Thymus (tissue), 14 donors: ENCODE data around the gene RENBP. TPM values are rescaled to one million over a fixed set of nuclear protein-coding genes. Genes with fewer than 3 reads are reported as not detected.

Experiments
- DNase-seq, 9 donors: peaks; one replicate each; pipeline ENCODE4 v3.0.0-alpha.2; 2013; ENCODE audit warnings: low spot score in 9 of 9, low read depth in 6 of 9, missing footprints in 1 of 9
- H3K27ac ChIP-seq, 2 donors: one replicate each; pipeline ENCODE4 v1.5.1; 2013; ENCODE audit warnings: control low read depth in 1 of 2, low read depth in 1 of 2, low read length in 1 of 2, mild to moderate bottlenecking in 1 of 2, moderate library complexity in 1 of 2
- H3K27me3 ChIP-seq, 2 donors: one replicate each; pipeline ENCODE4 v1.5.1; 2013; ENCODE audit warnings: low read length in 1 of 2; ENCODE audit not compliant: control insufficient read depth in 2 of 2, insufficient read depth in 1 of 2
- H3K36me3 ChIP-seq, 2 donors: one replicate each; pipeline ENCODE4 v1.5.1; 2013; ENCODE audit warnings: low read length in 1 of 2, mild to moderate bottlenecking in 1 of 2, moderate library complexity in 1 of 2; ENCODE audit not compliant: control insufficient read depth in 2 of 2, insufficient read depth in 2 of 2
- H3K4me1 ChIP-seq, 2 donors: one replicate each; pipeline ENCODE4 v1.5.1; 2013; ENCODE audit warnings: low read length in 2 of 2; ENCODE audit not compliant: control insufficient read depth in 2 of 2, insufficient read depth in 2 of 2
- H3K4me3 ChIP-seq, 2 donors: one replicate each; pipeline ENCODE4 v1.5.1; 2013; ENCODE audit warnings: low read length in 2 of 2, control low read depth in 1 of 2, mild to moderate bottlenecking in 1 of 2
- H3K9me3 ChIP-seq, 2 donors: one replicate each; pipeline ENCODE4 v1.5.1; 2013; ENCODE audit warnings: low read length in 1 of 2, mild to moderate bottlenecking in 1 of 2; ENCODE audit not compliant: control insufficient read depth in 2 of 2, insufficient read depth in 1 of 2
- WGBS: extraction: QIAGEN DNeasy Blood & Tissue Kit; methylation state at CpG from one replicate; pipeline ENCODE4 v1.1.7; 2013; 5-methylcytosine and 5-hydroxymethylcytosine counted together
- long read RNA-seq, 10 donors: transcript quantifications; one replicate each; lab custom pipeline, GENCODE V29; 2026
- polyA plus RNA-seq: library from polyadenylated mRNA; stranded (reverse); fragments of 200-250 nt; gene quantifications from one replicate; pipeline ENCODE4 v1.2.3, GENCODE V29; 2013
- total RNA-seq: library from RNA; stranded (reverse); fragments of 120-200 nt; gene quantifications from one replicate; pipeline ENCODE4 v1.2.4, GENCODE V29; 2013
- donor health status: healthy.

The RENBP gene
- 9.3 TPM for total RNA-seq
- 18.3 TPM for polyA plus RNA-seq
- long read RNA-seq, donor 1: 0 reads
- long read RNA-seq, donor 2, transcript RENBP-202 (11 exons, 1,388 nt): major isoform, 10 of 10 reads
- long read RNA-seq, donor 2, partial matches to known transcripts: 0 of 10 reads
- long read RNA-seq, donor 2, other reads (novel, unspliced or antisense): 0 of 10 reads
- long read RNA-seq, donor 3: 0 reads
- long read RNA-seq, donor 4, partial matches to known transcripts: 0 of 1 reads
- long read RNA-seq, donor 4, other reads (novel, unspliced or antisense): 0 of 1 reads
- long read RNA-seq, donor 5, partial matches to known transcripts: 0 of 4 reads
- long read RNA-seq, donor 5, other reads (novel, unspliced or antisense): 0 of 4 reads
- long read RNA-seq, donor 6, partial matches to known transcripts: 0 of 2 reads
- long read RNA-seq, donor 6, other reads (novel, unspliced or antisense): 0 of 2 reads
- long read RNA-seq, donor 7, partial matches to known transcripts: 0 of 1 reads
- long read RNA-seq, donor 7, other reads (novel, unspliced or antisense): 0 of 1 reads
- long read RNA-seq, donor 8, partial matches to known transcripts: 0 of 1 reads
- long read RNA-seq, donor 8, other reads (novel, unspliced or antisense): 0 of 1 reads
- long read RNA-seq, donor 9, partial matches to known transcripts: 0 of 2 reads
- long read RNA-seq, donor 9, other reads (novel, unspliced or antisense): 0 of 2 reads
- long read RNA-seq, donor 10, partial matches to known transcripts: 0 of 4 reads
- long read RNA-seq, donor 10, other reads (novel, unspliced or antisense): 0 of 4 reads

GRCh38 chrX:153944140-153944799 is at the start of gene RENBP:
Gene RENBP, minus strand, starts transcription at chrX:153944643. Its CDS starts 33 bp downstream, at chrX:153944610.
- 22% methylated on average over 30 of the region's 31 CpGs for WGBS
- Histone ChIP-seq H3K9me3 (no peaks in the 10 kb centered on the region), H3K27ac (no peak within 1 kb of the TSS), H3K4me1 (peaks cover 12 to 52% of the 10 kb centered on the region in 2 donors), H3K4me3 (peak within 1 kb of the TSS; percentile 50 to 52), H3K36me3 (peaks cover 9 to 16% of the 10 kb centered on the region in 2 donors), H3K27me3 (peaks cover 0 to 33% of the 10 kb centered on the region in 2 donors)
- DNase-seq: peak in 3 of 9 donors; percentile 52 to 72 (median 59)

- H3K4me1 ChIP-seq: peaks cover 2 to 12% of the 10 kb centered on the region in 2 donors
- no peaks in the 10 kb centered on the region for H3K36me3 ChIP-seq
- no peak overlapping the region for H3K4me3 ChIP-seq
- DNase-seq: no peak
- H3K27me3 ChIP-seq: peaks cover 0 to 16% of the 10 kb centered on the region in 2 donors
- H3K9me3 ChIP-seq: no peaks in the 10 kb centered on the region
- 95% methylated on average over 10 of the region's 10 CpGs for WGBS
- H3K27ac ChIP-seq: no peak overlapping the region
These were observed 49.5 kb upstream of the RENBP start for GRCh38 chrX:153993978-153994377.

GRCh38 chrX:153993079-153993478 is 48.6 kb upstream of the RENBP start:
- H3K36me3 ChIP-seq: no peaks in the 10 kb centered on the region
- no peaks in the 10 kb centered on the region for H3K9me3 ChIP-seq
- H3K27ac ChIP-seq: no peak overlapping the region
- 98% methylated on average over 12 of the region's 12 CpGs for WGBS
- no peak overlapping the region for H3K4me3 ChIP-seq
- peaks cover 2 to 20% of the 10 kb centered on the region in 2 donors for H3K4me1 ChIP-seq
- peaks cover 0 to 16% of the 10 kb centered on the region in 2 donors for H3K27me3 ChIP-seq
- DNase-seq: no peak

DNA sequence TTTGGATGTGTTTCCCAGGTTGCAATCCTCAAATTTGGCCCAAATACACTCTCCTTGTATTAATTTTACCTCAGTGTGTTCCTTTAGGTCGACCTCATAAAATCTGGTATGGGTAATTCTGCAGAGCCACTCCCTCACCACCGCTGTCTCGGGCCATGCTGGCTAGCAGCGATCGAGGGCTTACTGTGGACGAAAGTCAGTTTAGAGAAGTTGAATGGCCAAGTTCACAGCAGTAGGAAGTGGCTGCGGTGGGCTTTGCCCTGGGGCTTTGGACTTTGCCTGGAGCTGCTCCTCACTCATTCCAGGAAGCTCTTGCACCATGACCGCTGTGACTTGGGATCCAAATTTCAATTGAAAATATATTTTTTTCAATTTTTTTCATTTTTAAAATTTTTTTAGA is 47.7 kb upstream of the RENBP start:
- H3K4me3 ChIP-seq: no peak overlapping the region
- H3K27me3 ChIP-seq: peaks cover 0 to 15% of the 10 kb centered on the region in 2 donors
- no peak for DNase-seq
- 92% methylated on average over 8 of the region's 8 CpGs for WGBS
- no peaks in the 10 kb centered on the region for H3K9me3 ChIP-seq
- H3K36me3 ChIP-seq: no peaks in the 10 kb centered on the region
- peaks cover 2 to 27% of the 10 kb centered on the region in 2 donors for H3K4me1 ChIP-seq
- no peak overlapping the region for H3K27ac ChIP-seq

- WGBS: 98% methylated on average over 3 of the region's 3 CpGs
These were observed 46.7 kb upstream of the RENBP start for GRCh38 chrX:153991013-153991580.

DNA sequence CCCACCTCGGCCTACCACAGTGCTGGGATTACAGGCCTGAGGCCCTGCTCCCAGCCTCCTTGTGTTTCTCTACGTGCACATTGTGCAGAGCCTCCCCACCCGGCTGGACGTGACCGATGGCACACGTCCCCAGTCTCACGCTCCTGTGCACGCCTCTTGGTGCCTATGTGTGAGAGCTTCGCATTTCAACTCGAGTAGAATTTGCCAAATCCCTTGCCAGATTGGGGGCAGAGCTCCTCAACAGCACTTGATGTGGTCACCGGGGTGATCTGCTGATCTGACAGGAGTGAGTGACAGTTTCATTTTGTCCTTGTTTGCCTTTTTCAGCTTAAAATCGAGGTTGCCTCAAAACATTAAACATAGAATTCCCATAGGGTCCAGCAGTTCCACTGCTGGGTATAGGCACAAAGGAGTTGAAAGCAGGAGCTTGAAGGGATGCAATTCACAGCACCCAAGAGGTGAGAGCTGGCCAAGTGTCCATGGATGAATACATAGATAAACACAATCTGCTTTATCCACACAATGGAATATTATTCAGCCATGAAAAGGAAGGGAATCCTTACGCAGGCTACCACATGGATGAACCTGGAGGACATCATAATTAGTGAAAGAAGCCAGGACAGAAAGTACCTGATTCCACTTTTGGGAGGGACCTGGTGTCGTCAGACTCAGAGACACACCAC is 45.7 kb upstream of the RENBP start:
- Histone ChIP-seq H3K4me1 (peaks cover 4 to 45% of the 10 kb centered on the region in 2 donors), H3K27me3 (peaks cover 0 to 14% of the 10 kb centered on the region in 2 donors), H3K27ac (peak overlapping the region in 1 of 2 donors; percentile 58), H3K36me3 (no peaks in the 10 kb centered on the region), H3K9me3 (peaks cover 0 to 3% of the 10 kb centered on the region in 2 donors), H3K4me3 (no peak overlapping the region)
- WGBS: 48% methylated on average over 14 of the region's 14 CpGs
- DNase-seq: peak in 1 of 9 donors; percentile 61

More at GRCh38 chrX:153991013-153991580, 46.7 kb upstream of the RENBP start:
- DNase-seq: no peak
- Histone ChIP-seq H3K36me3 (no peaks in the 10 kb centered on the region), H3K4me1 (peaks cover 2 to 37% of the 10 kb centered on the region in 2 donors), H3K27me3 (peaks cover 0 to 14% of the 10 kb centered on the region in 2 donors), H3K9me3 (no peaks in the 10 kb centered on the region), H3K4me3 (no peak overlapping the region), H3K27ac (no peak overlapping the region)

DNA sequence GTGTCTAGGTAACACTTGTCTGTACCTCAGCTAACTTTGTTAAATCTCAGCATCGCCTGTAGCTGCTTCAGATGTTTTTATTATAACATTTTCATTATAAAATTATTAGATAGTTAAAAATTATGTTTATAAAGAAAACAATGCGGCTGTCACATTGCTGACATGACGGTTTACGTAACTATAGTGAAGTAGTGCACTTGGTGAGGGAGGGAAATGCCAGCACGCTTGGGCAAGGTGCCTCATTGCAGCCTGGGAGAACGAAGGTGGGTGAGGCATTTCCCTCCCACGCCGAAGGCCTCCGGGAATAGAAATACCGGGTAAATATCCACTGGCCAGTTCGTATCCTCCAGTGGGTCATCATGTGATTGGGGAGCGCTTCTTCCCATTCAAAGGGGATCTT is 44.0 kb upstream of the RENBP start:
- 98% methylated on average over 12 of the region's 12 CpGs for WGBS
- H3K27ac ChIP-seq: no peak overlapping the region
- no peak for DNase-seq
- no peak overlapping the region for H3K4me3 ChIP-seq
- peaks cover 0 to 4% of the 10 kb centered on the region in 2 donors for H3K9me3 ChIP-seq
- peaks cover 0 to 21% of the 10 kb centered on the region in 2 donors for H3K27me3 ChIP-seq
- no peaks in the 10 kb centered on the region for H3K36me3 ChIP-seq
- H3K4me1 ChIP-seq: peaks cover 14 to 61% of the 10 kb centered on the region in 2 donors
